Calu3 (cell line): ENCODE data around the gene CACNA1C. TPM values are rescaled to one million over a fixed set of nuclear protein-coding genes. Genes with fewer than 3 reads are reported as not detected.

Experiments
- BruUV-seq: library from RNA; stranded (reverse); fragments of 400-500 nt; replicated peaks from 2 replicates; lab custom pipeline; 2021; lab: Mats Ljungman, UMichigan
- CTCF ChIA-PET: fragments of 300-600 bp; sonication (Branson Sonifier 250); formaldehyde crosslinking; loops from one replicate; lab custom pipeline; 2022; ENCODE audit warnings: antibody characterized with exemption; lab: Charles Lee
- DNase-seq: peaks from one replicate; pipeline ENCODE4 v3.0.0; 2022
- H3K27ac Mint-ChIP-seq: one replicate; pipeline ENCODE4 v1.8.0; 2022; ENCODE audit warnings: mixed read lengths; ENCODE audit not compliant: unreplicated experiment
- H3K27me3 Mint-ChIP-seq: one replicate; pipeline ENCODE4 v1.8.0; 2022; ENCODE audit warnings: mixed read lengths; ENCODE audit not compliant: unreplicated experiment
- H3K36me3 Mint-ChIP-seq: one replicate; pipeline ENCODE4 v1.8.0; 2022; ENCODE audit warnings: mild to moderate bottlenecking, moderate library complexity, mixed read lengths; ENCODE audit not compliant: insufficient read depth, unreplicated experiment
- H3K4me1 Mint-ChIP-seq: one replicate; pipeline ENCODE4 v1.8.0; 2022; ENCODE audit warnings: mild to moderate bottlenecking, low read depth, mixed read lengths; ENCODE audit not compliant: unreplicated experiment
- H3K4me3 Mint-ChIP-seq: one replicate; pipeline ENCODE4 v1.8.0; 2022; ENCODE audit warnings: mild to moderate bottlenecking, low read depth, moderate library complexity, mixed read lengths; ENCODE audit not compliant: unreplicated experiment
- H3K9me3 Mint-ChIP-seq: one replicate; pipeline ENCODE4 v1.8.0; 2022; ENCODE audit warnings: low read depth, mixed read lengths; ENCODE audit not compliant: unreplicated experiment
- intact Hi-C: fragments of 100-400 bp; cut with micrococcal nuclease; formaldehyde crosslinking; loops from one replicate; pipeline ENCODE4 v1.10.0; 2022; ENCODE audit not compliant: unreplicated experiment
- total RNA-seq: library from RNA; stranded (reverse); gene quantifications from 2 replicates; pipeline ENCODE4 v1.2.3, GENCODE V29; 2022
- TF ChIP-seq, protein P1 (sequence below): fragments of 200-600 bp; IDR thresholded peaks from one replicate; pipeline ENCODE4 v1.8.0; 2022; ENCODE audit warnings: antibody characterized with exemption; ENCODE audit not compliant: unreplicated experiment

The CACNA1C gene
- total RNA-seq, 1 experiment from 2014 or later, result not detected

DNA sequence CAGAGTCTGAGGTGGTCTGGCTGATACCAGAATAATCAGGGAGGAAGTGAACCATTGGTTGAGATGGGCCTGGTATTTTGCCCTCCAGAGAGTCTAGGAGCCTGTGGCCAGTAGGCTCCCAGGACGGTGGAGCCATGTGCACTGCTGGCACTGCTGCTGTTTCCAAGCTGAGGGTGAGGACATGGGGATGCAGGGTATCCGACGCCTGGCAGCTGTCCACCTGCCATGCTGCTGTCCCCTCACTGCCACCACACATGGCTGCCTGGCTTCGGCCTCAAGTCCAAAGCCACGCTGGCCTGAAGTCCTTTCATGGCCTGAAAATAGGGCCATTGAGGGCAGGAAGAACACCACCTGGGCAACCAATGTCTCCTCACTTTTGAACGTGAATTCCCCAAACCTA lies 8.6 kb downstream of the CACNA1C start:
- Mint-ChIP-seq H3K27ac (no peak overlapping the region), H3K36me3 (no peaks in the 10 kb centered on the region), H3K27me3 (peaks cover 94% of the 10 kb centered on the region), H3K4me1 (no peaks in the 10 kb centered on the region), H3K4me3 (no peak overlapping the region), H3K9me3 (no peaks in the 10 kb centered on the region)
- CTCF ChIA-PET, result no interaction called here
- BruUV-seq, result no TSS peak
- intact Hi-C loops, result no loop called here
- DNase-seq, result no peak
- TF ChIP-seq, protein P1, sequence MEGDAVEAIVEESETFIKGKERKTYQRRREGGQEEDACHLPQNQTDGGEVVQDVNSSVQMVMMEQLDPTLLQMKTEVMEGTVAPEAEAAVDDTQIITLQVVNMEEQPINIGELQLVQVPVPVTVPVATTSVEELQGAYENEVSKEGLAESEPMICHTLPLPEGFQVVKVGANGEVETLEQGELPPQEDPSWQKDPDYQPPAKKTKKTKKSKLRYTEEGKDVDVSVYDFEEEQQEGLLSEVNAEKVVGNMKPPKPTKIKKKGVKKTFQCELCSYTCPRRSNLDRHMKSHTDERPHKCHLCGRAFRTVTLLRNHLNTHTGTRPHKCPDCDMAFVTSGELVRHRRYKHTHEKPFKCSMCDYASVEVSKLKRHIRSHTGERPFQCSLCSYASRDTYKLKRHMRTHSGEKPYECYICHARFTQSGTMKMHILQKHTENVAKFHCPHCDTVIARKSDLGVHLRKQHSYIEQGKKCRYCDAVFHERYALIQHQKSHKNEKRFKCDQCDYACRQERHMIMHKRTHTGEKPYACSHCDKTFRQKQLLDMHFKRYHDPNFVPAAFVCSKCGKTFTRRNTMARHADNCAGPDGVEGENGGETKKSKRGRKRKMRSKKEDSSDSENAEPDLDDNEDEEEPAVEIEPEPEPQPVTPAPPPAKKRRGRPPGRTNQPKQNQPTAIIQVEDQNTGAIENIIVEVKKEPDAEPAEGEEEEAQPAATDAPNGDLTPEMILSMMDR, result no peak

DNA sequence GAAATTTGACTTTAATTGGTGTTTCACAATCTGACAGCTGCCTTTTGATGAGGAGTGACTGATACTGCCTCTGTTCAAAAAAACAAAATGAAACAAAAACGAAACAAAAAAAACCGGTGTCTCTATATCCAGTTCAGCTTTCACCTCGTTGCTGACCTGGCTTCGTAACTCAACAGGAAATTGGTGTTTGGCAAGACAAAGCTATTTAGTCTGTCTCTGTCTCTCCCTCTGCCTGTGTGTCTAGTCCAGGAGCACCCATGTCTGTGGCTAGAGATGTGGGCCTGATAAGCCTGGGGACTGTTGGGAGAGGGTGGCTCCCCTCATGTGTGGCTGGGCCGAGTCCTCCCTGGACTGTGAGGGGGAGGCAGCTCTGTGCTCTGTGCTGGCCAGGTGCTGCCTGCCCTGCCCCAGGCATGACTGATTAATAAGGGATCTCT lies 11.3 kb downstream of the CACNA1C start:
- no TSS peak for BruUV-seq
- Mint-ChIP-seq H3K9me3 (peaks cover under 1% of the 10 kb centered on the region), H3K4me1 (no peaks in the 10 kb centered on the region), H3K36me3 (no peaks in the 10 kb centered on the region), H3K27me3 (peaks cover 83% of the 10 kb centered on the region), H3K27ac (no peak overlapping the region), H3K4me3 (no peak overlapping the region)
- intact Hi-C loops, result no loop called here
- TF ChIP-seq, protein P1, result no peak
- CTCF ChIA-PET, result no interaction called here
- DNase-seq, result no peak

DNA sequence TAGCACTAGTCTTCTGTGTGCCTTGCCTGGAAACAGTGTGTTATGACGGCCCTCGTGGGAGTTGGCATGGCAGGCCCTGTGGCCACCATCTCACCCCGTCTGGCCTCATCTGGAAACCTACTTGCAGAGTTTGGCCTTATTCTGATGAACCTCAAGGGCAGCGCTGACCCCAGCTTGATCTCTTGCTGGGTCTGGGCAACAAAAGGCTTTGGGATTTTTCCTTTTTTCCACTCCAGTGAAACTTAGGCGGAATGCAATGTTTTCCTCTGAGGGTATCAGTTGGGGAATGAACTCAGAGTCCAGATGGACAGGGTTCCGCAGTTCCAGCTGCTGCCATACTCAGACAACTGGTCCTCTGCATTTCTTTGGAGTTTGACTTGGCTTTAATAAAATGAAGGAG lies 15.9 kb downstream of the CACNA1C start:
- Mint-ChIP-seq H3K27me3 (peaks cover 60% of the 10 kb centered on the region), H3K4me3 (no peak overlapping the region), H3K9me3 (peaks cover 10% of the 10 kb centered on the region), H3K27ac (no peak overlapping the region), H3K36me3 (no peaks in the 10 kb centered on the region), H3K4me1 (no peaks in the 10 kb centered on the region)
- CTCF ChIA-PET, result no interaction called here
- BruUV-seq, result no TSS peak
- TF ChIP-seq, protein P1, result no peak
- intact Hi-C loops, result no loop called here
- no peak for DNase-seq

DNA sequence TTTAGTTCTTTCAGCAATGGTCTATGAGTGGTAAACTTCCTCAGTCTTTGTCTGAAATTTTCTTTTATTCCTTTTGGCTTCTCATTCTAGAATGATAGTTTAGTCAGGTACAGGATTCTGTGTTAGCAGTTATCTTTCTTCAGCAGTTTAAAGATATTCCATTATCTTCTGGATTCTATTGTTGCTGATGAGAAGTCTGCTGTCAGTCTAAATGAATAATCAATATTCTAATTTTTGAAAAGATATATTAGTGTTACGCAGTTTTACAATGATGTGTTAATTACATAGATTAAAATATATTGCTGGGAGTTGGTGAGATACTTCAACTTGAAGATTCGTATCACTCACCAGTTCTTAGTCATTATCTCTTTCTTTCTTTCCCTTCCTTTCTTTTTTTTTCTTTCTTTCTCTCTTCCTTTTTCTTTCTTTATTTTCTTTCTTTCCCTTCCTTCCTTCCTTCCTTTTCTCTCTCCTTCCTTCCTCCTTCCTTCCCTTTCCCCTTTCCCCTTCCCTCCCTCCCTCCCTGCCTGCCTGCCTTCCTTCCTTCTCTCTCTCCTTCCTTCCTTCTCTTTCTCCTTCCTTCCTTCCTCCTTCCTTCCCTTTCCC lies 17.8 kb downstream of the CACNA1C start:
- intact Hi-C loops, result no loop called here
- TF ChIP-seq, protein P1, result no peak
- Mint-ChIP-seq H3K27ac (no peak overlapping the region), H3K4me1 (no peaks in the 10 kb centered on the region), H3K4me3 (no peak overlapping the region), H3K27me3 (peaks cover 48% of the 10 kb centered on the region), H3K9me3 (peaks cover 10% of the 10 kb centered on the region), H3K36me3 (no peaks in the 10 kb centered on the region)
- BruUV-seq, result no TSS peak
- no peak for DNase-seq
- CTCF ChIA-PET, result no interaction called here
